Fibroblast of skin of back (primary cell): ENCODE data around the gene SORBS2.

Experiments
- DNase-seq: peaks from one replicate; pipeline ENCODE4 v3.0.0-alpha.2; 2013

Gene SORBS2

GRCh38 chr4:185836241-185837084, 24.5 kb upstream of the SORBS2 start:
- DNase-seq: no peak

GRCh38 chr4:185835814-185836213, 23.8 kb upstream of the SORBS2 start:
- DNase-seq: no peak

- no peak for DNase-seq
These were observed 23.3 kb upstream of the SORBS2 start for GRCh38 chr4:185835336-185835735.

GRCh38 chr4:185834778-185835177, 22.8 kb upstream of the SORBS2 start:
- DNase-seq: no peak

GRCh38 chr4:185834088-185834487, 22.1 kb upstream of the SORBS2 start:
- no peak for DNase-seq

GRCh38 chr4:185833055-185833598, 21.1 kb upstream of the SORBS2 start:
- DNase-seq: peak; percentile 67

- DNase-seq: no peak
These were observed 19.3 kb upstream of the SORBS2 start for GRCh38 chr4:185831125-185831815.

- DNase-seq: no peak
These were observed 18.4 kb upstream of the SORBS2 start for GRCh38 chr4:185830263-185830994.

- DNase-seq: no peak
These were observed 14.4 kb upstream of the SORBS2 start for GRCh38 chr4:185826381-185826780.

- DNase-seq: no peak
These were observed 13.7 kb upstream of the SORBS2 start for GRCh38 chr4:185825737-185826136.

- no peak for DNase-seq
These were observed 10.8 kb upstream of the SORBS2 start for GRCh38 chr4:185822791-185823190.

- DNase-seq: no peak
These were observed 9.0 kb upstream of the SORBS2 start for GRCh38 chr4:185821029-185821419.

- no peak for DNase-seq
These were observed 8.4 kb upstream of the SORBS2 start for GRCh38 chr4:185820146-185821028.

- no peak for DNase-seq
These were observed 7.2 kb upstream of the SORBS2 start for GRCh38 chr4:185819144-185819543.

- DNase-seq: no peak
These were observed 5.4 kb upstream of the SORBS2 start for GRCh38 chr4:185817403-185817818.

GRCh38 chr4:185813133-185813532, 1.1 kb upstream of the SORBS2 start:
- DNase-seq: no peak

- DNase-seq: no peak
These were observed 1.1 kb downstream of the SORBS2 start for GRCh38 chr4:185810746-185811508.

- DNase-seq: no peak
These were observed 2.4 kb downstream of the SORBS2 start for GRCh38 chr4:185809533-185810071.

- no peak for DNase-seq
These were observed 2.9 kb downstream of the SORBS2 start for GRCh38 chr4:185809121-185809520.

GRCh38 chr4:185805979-185806378, 6.0 kb downstream of the SORBS2 start:
- DNase-seq: no peak

- no peak for DNase-seq
These were observed 6.7 kb downstream of the SORBS2 start for GRCh38 chr4:185805262-185805802.
